ENCODE results near the gene WDFY4. TPM values are rescaled to one million over a fixed set of nuclear protein-coding genes. Genes with fewer than 3 reads are reported as not detected.

WDFY4 gene
- total and polyA plus RNA-seq, 2 donors (not counting 1 experiment from before 2014, with no cell fraction given), result 0.06 to 0.66 TPM

GRCh38 chr10:48684463-48684791 is 246 bp upstream of the WDFY4 start:
- Histone ChIP-seq H3K79me2 (ENCODE audit: control insufficient read depth, insufficient read depth, low read length) (no peaks in the 10 kb centered on the region), H2AFZ (ENCODE audit: low read length) (no peak overlapping the region)
- TF ChIP-seq CTCF (conservative IDR thresholded peaks at IDR 0.05 in 1 of 2, IDR thresholded peaks at IDR 0.05 in 1 of 2; ENCODE audit: low read depth in 1 of 2, low read length in 2 of 2) (no peak), EZH2 (IDR thresholded peaks at IDR 0.05; ENCODE audit: low read length, missing control alignments) (no peak)

GRCh38 chr10:48685731-48686130 is 1.1 kb downstream of the WDFY4 start:
- Histone ChIP-seq H3K36me3 (ENCODE audit: control insufficient read depth, insufficient read depth, low read length) (no peaks in the 10 kb centered on the region), H3K79me2 (ENCODE audit: control insufficient read depth, insufficient read depth, low read length) (no peaks in the 10 kb centered on the region), H2AFZ (ENCODE audit: low read length) (no peak overlapping the region), H3K27ac (ENCODE audit: insufficient read depth, low read length) (no peak overlapping the region), H3K4me3 (replicated peaks in 1 of 4; ENCODE audit: control extremely low read depth in 1 of 4, insufficient read depth in 1 of 4, low read depth in 3 of 4, low read length in 4 of 4) (no peak overlapping the region), H3K9me3 (ENCODE audit: control insufficient read depth, insufficient read depth, low read depth, low read length) (no peaks in the 10 kb centered on the region), H4K20me1 (ENCODE audit: control insufficient read depth, extremely low read depth, insufficient read depth, low read length) (no peaks in the 10 kb centered on the region), H3K27me3 (ENCODE audit: control insufficient read depth, insufficient read depth, low read length) (peaks cover 3% of the 10 kb centered on the region), H3K4me1 (ENCODE audit: control insufficient read depth, extremely low read depth, insufficient read depth, low read length) (no peaks in the 10 kb centered on the region), H3K4me2 (ENCODE audit: extremely low read depth, insufficient read depth, low read length) (no peak overlapping the region), H3K9ac (ENCODE audit: insufficient read depth, low read length) (no peak overlapping the region)
- TF ChIP-seq EZH2 (IDR thresholded peaks at IDR 0.05; ENCODE audit: low read length, missing control alignments), result no peak
- TF ChIP-seq CTCF (conservative IDR thresholded peaks at IDR 0.05 in 1 of 2, IDR thresholded peaks at IDR 0.05 in 1 of 2; ENCODE audit: low read depth in 1 of 2, low read length in 2 of 2), result no peak
- no peak for DNase-seq (ENCODE audit: low read depth in 2 of 2)

More at GRCh38 chr10:48684463-48684791, 246 bp upstream of the WDFY4 start:
- H3K27ac ChIP-seq (ENCODE audit: insufficient read depth, low read length), result no peak overlapping the region
- H3K4me3 ChIP-seq (replicated peaks in 1 of 4; ENCODE audit: control extremely low read depth in 1 of 4, insufficient read depth in 1 of 4, low read depth in 3 of 4, low read length in 4 of 4), result no peak overlapping the region
- no peak for DNase-seq (ENCODE audit: low read depth in 2 of 2)
- H3K4me2 ChIP-seq (ENCODE audit: extremely low read depth, insufficient read depth, low read length), result no peak overlapping the region
- H3K9me3 ChIP-seq (ENCODE audit: control insufficient read depth, insufficient read depth, low read depth, low read length), result no peaks in the 10 kb centered on the region
- H3K9ac ChIP-seq (ENCODE audit: insufficient read depth, low read length), result no peak overlapping the region
- H3K27me3 ChIP-seq (ENCODE audit: control insufficient read depth, insufficient read depth, low read length), result peaks cover 3% of the 10 kb centered on the region
- H3K4me1 ChIP-seq (ENCODE audit: control insufficient read depth, extremely low read depth, insufficient read depth, low read length), result no peaks in the 10 kb centered on the region
- H4K20me1 ChIP-seq (ENCODE audit: control insufficient read depth, extremely low read depth, insufficient read depth, low read length), result no peaks in the 10 kb centered on the region
- H3K36me3 ChIP-seq (ENCODE audit: control insufficient read depth, insufficient read depth, low read length), result no peaks in the 10 kb centered on the region

- Histone ChIP-seq H3K36me3 (ENCODE audit: control insufficient read depth, insufficient read depth, low read length) (no peaks in the 10 kb centered on the region), H3K4me3 (replicated peaks in 1 of 4; ENCODE audit: control extremely low read depth in 1 of 4, insufficient read depth in 1 of 4, low read depth in 3 of 4, low read length in 4 of 4) (no peak overlapping the region), H4K20me1 (ENCODE audit: control insufficient read depth, extremely low read depth, insufficient read depth, low read length) (no peaks in the 10 kb centered on the region), H3K9me3 (ENCODE audit: control insufficient read depth, insufficient read depth, low read depth, low read length) (no peaks in the 10 kb centered on the region), H3K4me2 (ENCODE audit: extremely low read depth, insufficient read depth, low read length) (no peak overlapping the region), H3K4me1 (ENCODE audit: control insufficient read depth, extremely low read depth, insufficient read depth, low read length) (no peaks in the 10 kb centered on the region), H3K9ac (ENCODE audit: insufficient read depth, low read length) (no peak overlapping the region), H2AFZ (ENCODE audit: low read length) (no peak overlapping the region), H3K27ac (ENCODE audit: insufficient read depth, low read length) (no peak overlapping the region), H3K27me3 (ENCODE audit: control insufficient read depth, insufficient read depth, low read length) (no peaks in the 10 kb centered on the region), H3K79me2 (ENCODE audit: control insufficient read depth, insufficient read depth, low read length) (no peaks in the 10 kb centered on the region)
- DNase-seq (ENCODE audit: low read depth in 2 of 2), result no peak
- TF ChIP-seq CTCF (conservative IDR thresholded peaks at IDR 0.05 in 1 of 2, IDR thresholded peaks at IDR 0.05 in 1 of 2; ENCODE audit: low read depth in 1 of 2, low read length in 2 of 2), result no peak
- no peak for TF ChIP-seq EZH2 (IDR thresholded peaks at IDR 0.05; ENCODE audit: low read length, missing control alignments)
Measured at GRCh38 chr10:48690791-48691660, 6.4 kb downstream of the WDFY4 start.
